Islet precursor cell (in vitro differentiated cells): ENCODE data around the gene TBC1D12.
"Not testable (repeated sequence)": the region's sequence is repeated elsewhere in the genome, so short reads cannot be mapped to it uniquely, and the experiment has no call there.

Experiments
- DNase-seq: peaks from one replicate; pipeline ENCODE4 v3.0.0-alpha.2; 2018

The TBC1D12 gene

DNA sequence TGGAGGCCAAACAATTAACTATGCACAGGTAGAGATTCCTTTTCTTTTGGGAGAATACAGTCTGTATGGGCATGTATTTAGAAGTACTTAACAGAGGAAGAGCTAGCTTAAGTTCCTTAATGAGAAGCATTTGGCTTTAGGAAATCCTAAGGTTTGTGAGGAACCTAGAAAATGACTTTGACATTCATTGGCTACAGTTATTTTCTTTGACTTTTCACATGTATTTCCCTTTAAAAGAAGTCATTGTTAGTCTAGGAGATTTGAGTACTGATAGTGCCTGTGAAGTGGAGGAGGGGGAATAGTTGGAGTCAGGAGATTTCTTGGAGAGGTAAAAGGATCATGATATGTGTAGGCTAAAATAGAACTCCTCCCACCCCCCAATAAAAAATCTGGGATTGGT lies 146.9 kb downstream of the TBC1D12 start:
- no peak for DNase-seq

- DNase-seq, result not testable (repeated sequence)
These were observed 165.5 kb downstream of the TBC1D12 start for GRCh38 chr10:94567714-94568307.

DNA sequence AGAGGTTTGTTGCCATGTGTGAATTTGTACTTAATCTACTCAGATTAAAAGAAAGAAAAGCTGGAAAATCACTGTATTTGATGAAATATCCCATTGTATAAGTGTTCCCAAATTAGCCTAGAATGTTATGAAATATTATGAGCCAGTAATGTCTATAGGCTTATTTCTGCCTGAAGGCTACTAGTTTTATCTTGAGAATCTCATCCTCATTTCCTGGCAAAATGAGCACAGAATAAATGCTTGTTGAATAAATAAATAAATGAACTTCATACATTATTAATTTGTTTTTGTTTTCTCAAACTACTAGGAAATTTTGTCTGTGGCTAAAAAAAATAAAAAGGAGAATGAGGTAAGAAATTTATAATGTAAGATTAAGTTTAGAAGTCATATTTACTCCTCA lies 168.7 kb downstream of the TBC1D12 start:
- no peak for DNase-seq

- DNase-seq, result no peak
These were observed 169.2 kb downstream of the TBC1D12 start for GRCh38 chr10:94571528-94571927.

DNA sequence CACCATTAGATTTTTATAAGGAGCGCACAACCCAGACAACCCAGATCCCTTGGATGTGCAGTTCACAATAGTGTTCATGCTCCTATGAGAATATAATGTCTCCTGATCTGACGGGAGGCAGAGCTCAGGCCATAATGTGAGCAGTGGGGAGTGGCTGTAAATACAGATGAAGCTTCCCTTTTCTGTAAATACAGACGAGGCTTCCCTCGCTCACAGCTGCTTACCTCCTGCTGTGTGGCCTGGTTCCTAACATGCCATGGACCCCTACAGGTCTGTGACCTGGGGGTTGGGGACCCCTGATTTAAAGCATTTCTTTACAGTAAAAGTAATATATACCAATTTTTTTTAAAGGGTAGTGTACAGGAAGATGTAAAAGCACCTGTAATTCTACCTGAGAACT lies 176.4 kb downstream of the TBC1D12 start:
- no peak for DNase-seq

DNA sequence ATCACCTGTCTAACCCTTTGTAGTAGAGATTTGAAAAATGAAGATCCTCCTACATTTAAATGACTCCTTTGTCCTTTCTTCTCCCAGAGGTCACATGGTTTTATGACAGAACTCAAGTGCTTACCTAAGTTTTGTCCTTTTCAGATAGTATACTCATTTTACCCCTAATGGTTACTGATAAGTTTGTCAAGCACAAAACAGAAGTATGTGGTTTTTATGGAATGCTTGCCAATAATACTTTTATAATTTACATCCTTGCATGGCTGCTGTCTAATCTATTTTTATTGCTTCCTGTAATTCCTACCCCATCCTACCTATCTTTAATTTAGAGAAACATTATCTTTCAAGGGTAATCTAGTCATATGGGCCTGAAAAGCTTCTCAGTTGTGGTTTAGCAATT lies 180.8 kb downstream of the TBC1D12 start:
- no peak for DNase-seq
